Dermis blood vessel endothelial cell (primary cell): ENCODE results near the gene TPK1. TPM values are rescaled to one million over a fixed set of nuclear protein-coding genes. Genes with fewer than 3 reads are reported as not detected.

Source experiments
- DNase-seq: peaks from one replicate; pipeline ENCODE4 v3.0.0; 2010
- total RNA-seq: library from RNA; depleted of rRNA; stranded (reverse); fragments of >200 nt; gene quantifications from 2 replicates; pipeline ENCODE4 v1.2.3, GENCODE V29; 2014

Gene TPK1
- total RNA-seq, 1 donor from 2014 or later = 14.8 TPM

GRCh38 chr7:144720149-144720548, 115.7 kb downstream of the TPK1 start:
- DNase-seq = peak; percentile 2

GRCh38 chr7:144717720-144718119, 118.1 kb downstream of the TPK1 start:
- no peak for DNase-seq

GRCh38 chr7:144713850-144714249, 122.0 kb downstream of the TPK1 start:
- no peak for DNase-seq

GRCh38 chr7:144710791-144711190, 125.1 kb downstream of the TPK1 start:
- DNase-seq = no peak

GRCh38 chr7:144709066-144709465, 126.8 kb downstream of the TPK1 start:
- DNase-seq = no peak

GRCh38 chr7:144691240-144691639, 144.6 kb downstream of the TPK1 start:
- DNase-seq = no peak

- DNase-seq = no peak
These were observed 153.1 kb downstream of the TPK1 start for GRCh38 chr7:144682581-144683280.

GRCh38 chr7:144676492-144676891, 159.4 kb downstream of the TPK1 start:
- no peak for DNase-seq

- DNase-seq = no peak
These were observed 161.3 kb downstream of the TPK1 start for GRCh38 chr7:144674550-144674949.

- DNase-seq = no peak
These were observed 163.0 kb downstream of the TPK1 start for GRCh38 chr7:144672869-144673268.

- DNase-seq = no peak
These were observed 164.4 kb downstream of the TPK1 start for GRCh38 chr7:144671429-144671828.

- DNase-seq = peak; percentile 17
These were observed 165.6 kb downstream of the TPK1 start for GRCh38 chr7:144670218-144670617.

GRCh38 chr7:144668503-144668902, 167.3 kb downstream of the TPK1 start:
- DNase-seq = no peak

GRCh38 chr7:144665689-144666381, 170.0 kb downstream of the TPK1 start:
- DNase-seq = peak; percentile 3

GRCh38 chr7:144659211-144659610, 176.6 kb downstream of the TPK1 start:
- no peak for DNase-seq

GRCh38 chr7:144656965-144657517, 178.8 kb downstream of the TPK1 start:
- DNase-seq = no peak

GRCh38 chr7:144653449-144653848, 182.4 kb downstream of the TPK1 start:
- no peak for DNase-seq

GRCh38 chr7:144650439-144650838, 185.4 kb downstream of the TPK1 start:
- no peak for DNase-seq

GRCh38 chr7:144649120-144649519, 186.7 kb downstream of the TPK1 start:
- no peak for DNase-seq

GRCh38 chr7:144641389-144642044, 194.3 kb downstream of the TPK1 start:
- no peak for DNase-seq

GRCh38 chr7:144632724-144633123, 203.1 kb downstream of the TPK1 start:
- DNase-seq = peak; percentile 50

GRCh38 chr7:144629598-144629997, 206.3 kb downstream of the TPK1 start:
- no peak for DNase-seq

- DNase-seq = no peak
These were observed 206.8 kb downstream of the TPK1 start for GRCh38 chr7:144629011-144629410.

- no peak for DNase-seq
These were observed 207.7 kb downstream of the TPK1 start for GRCh38 chr7:144628176-144628575.
